SU-DHL-6 (cell line): ENCODE data around the gene IL36B.

Experiments used
- CTCF ChIP-seq: fragments of 200-600 bp; sonication (generic); IDR thresholded peaks from one replicate; pipeline ENCODE4 v1.5.1; 2017; ENCODE audit warnings: antibody characterized with exemption, mild to moderate bottlenecking, low read length, moderate library complexity; ENCODE audit not compliant: insufficient read depth, poor library complexity, severe bottlenecking
- EZH2phosphoT487 ChIP-seq: fragments of 200-600 bp; sonication (generic), shearing (Covaris generic); conservative IDR thresholded peaks from 2 replicates; pipeline ENCODE4 v1.6.1; 2018; ENCODE audit warnings: mild to moderate bottlenecking, antibody characterized with exemption, low read length, moderate library complexity, mixed read lengths

- TF ChIP-seq CTCF (no peak), EZH2phosphoT487 (no peak)
These were observed 49.5 kb upstream of the IL36B start for GRCh38 chr2:113102133-113102532.
